ENCODE results near the gene FGFRL1. TPM values are rescaled to one million over a fixed set of nuclear protein-coding genes. Genes with fewer than 3 reads are reported as not detected.

Gene FGFRL1
- total RNA-seq, 2 donors from 2014 or later, result 12.0 to 16.7 TPM

Other genes with a start within 250 kb of the FGFRL1 start
- 1 to 10 TPM in 1 of 2 donors, under 1 TPM in 1; 0.50 to 3.6 TPM for gene CPLX1, start 185.5 kb upstream of the FGFRL1 start, total RNA-seq
- 100 to 1,000 TPM; 108 to 129 TPM for gene GAK, start 79.3 kb upstream of the FGFRL1 start, total RNA-seq
- 1 to 10 TPM; 6.5 to 10.0 TPM for gene TMEM175, start 79.2 kb upstream of the FGFRL1 start, total RNA-seq
- 1 to 10 TPM; 4.8 to 9.0 TPM for gene DGKQ, start 38.1 kb upstream of the FGFRL1 start, total RNA-seq
- gene IDUA, start 24.6 kb upstream of the FGFRL1 start, total RNA-seq, result 10 to 100 TPM; 14.9 to 16.4 TPM
- gene SLC26A1, start 18.2 kb upstream of the FGFRL1 start, total RNA-seq, result under 1 TPM in 1 of 2 donors, not detected in 1; 0.37 TPM
- gene RNF212, start 101.9 kb downstream of the FGFRL1 start, total RNA-seq, result 1 to 10 TPM; 1.3 to 3.7 TPM
- gene SPON2, start 161.0 kb downstream of the FGFRL1 start, total RNA-seq, result 10 to 100 TPM; 17.3 to 18.7 TPM
- gene CTBP1, start 237.5 kb downstream of the FGFRL1 start, total RNA-seq, result 100 to 1,000 TPM; 117 to 173 TPM

Data from activated T-helper 17 cell treated with anti-CD3 and anti-CD28 coated beads, Interleukin-2, amount 50 U/mL, for 72 hours (primary cell).